HK-2 (cell line): Measurements from ENCODE around the gene ERBB4.
A peak's percentile ranks its signal among the peaks of the same experiment; 100 is the strongest.
"Not testable (repeated sequence)": the region's sequence is repeated elsewhere in the genome, so short reads cannot be mapped to it uniquely, and the experiment has no call there.

ENCODE experiments used
- DNase-seq: peaks from one replicate; pipeline ENCODE4 v3.0.0-alpha.2; 2018; ENCODE audit not compliant: unreplicated experiment

ERBB4 gene

DNA sequence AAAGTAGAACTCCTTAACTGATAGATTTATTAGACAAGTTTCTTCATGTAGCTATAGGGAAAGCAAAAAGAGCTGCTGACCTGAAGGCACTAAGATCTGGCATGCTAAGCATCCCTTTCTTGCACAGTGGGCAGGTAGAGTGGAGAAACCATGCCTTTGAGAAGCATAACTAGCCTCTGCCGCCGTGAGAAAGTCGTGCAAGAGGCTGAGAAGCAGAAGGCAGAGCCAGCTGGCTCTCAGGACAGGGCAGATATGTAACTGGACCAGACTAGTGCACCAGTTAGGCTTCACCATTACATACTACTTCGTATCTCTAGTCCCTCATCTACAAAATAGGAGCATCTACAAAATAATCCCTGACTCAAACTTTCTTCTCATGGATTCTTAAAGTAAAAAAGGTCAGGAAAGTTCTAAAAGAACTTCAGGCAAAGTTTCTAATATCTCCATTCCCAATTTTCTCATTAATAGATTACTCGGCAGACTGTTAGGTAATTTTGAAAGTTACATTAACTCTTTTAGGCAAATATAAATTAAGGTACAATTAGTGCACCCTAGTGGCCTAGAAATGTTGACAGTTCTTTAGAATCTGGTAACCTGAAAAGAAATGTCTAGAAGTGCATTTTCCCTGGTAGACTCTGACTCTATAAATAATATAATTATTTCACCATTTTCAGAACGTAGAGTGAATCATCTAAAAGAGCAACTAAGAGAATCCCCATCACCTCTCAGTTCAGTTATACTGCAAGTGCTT lies 10.3 kb downstream of the ERBB4 start:
- no peak for DNase-seq

DNA sequence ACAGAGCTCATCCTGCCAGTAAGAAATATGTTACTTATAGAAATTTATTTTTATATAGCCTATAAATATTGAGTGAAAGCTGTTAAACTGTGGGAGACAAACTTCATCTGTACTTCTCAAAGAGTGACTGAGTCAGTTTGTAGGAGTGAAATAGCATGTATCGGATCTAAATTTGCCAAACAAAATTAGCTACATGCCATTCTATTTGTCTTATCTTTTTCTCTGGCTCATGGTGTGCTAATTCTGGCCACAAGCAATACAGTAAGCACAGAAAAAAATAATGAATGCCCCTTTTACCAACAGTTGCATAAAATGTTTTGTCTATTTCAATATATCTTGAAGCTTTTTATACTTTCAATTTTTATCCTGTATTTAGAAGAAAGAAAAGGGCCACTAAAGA lies 12.5 kb downstream of the ERBB4 start:
- no peak for DNase-seq

DNA sequence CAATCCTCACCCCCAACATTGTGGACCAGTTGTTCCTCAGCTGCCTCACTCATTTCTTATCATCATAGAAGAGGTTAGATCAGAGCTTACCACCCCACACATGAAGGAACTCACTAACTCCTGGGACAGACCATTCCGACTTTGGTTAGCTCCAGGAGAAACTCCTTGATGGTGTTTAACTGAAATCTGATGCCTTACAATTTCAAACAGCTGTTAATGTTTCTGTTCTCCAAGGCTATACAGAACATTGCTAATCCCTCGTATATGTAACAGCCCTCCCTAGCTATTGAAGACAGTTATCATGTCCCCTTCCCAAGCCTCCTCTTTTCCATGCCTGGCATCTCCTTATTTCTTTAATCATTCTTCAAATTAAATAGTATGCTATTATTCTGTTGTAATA lies 14.8 kb downstream of the ERBB4 start:
- DNase-seq: no peak

DNA sequence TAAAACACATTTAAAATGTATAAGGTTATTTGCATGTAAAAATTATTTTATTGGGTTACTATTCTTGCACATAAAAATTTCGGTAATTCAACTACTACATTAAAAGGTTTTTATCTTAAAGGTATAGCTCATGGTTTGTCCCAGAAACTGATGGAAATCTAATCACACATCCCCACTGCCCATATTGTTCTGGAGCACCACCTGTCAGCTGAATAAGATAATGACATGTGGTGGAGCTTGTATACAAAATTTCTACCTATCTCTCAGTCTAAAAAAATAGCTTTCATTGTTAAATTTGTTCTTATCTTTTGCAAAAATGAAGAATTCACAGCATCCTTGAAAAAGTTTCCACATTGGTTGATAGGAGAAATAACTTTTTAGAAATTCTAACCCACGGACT lies 18.3 kb downstream of the ERBB4 start:
- no peak for DNase-seq

DNA sequence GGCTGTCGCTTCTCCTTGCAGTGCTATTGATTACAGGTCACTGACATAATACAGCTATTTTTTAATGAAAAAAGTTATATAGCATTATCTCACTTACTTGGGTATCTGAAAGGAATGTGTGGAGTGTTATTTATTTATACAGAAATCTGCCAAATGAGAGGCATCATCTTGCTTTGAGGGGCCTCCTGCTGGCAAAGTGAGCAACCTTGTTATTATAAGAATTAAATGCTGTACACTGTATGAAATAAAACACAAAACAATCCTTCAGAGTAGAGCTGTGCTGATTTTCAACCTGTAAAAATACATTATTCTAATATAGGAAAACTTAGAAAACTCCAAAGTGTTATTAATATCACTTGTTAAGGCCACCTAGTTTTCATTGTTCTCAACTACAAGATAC lies 20.9 kb downstream of the ERBB4 start:
- DNase-seq: no peak

DNA sequence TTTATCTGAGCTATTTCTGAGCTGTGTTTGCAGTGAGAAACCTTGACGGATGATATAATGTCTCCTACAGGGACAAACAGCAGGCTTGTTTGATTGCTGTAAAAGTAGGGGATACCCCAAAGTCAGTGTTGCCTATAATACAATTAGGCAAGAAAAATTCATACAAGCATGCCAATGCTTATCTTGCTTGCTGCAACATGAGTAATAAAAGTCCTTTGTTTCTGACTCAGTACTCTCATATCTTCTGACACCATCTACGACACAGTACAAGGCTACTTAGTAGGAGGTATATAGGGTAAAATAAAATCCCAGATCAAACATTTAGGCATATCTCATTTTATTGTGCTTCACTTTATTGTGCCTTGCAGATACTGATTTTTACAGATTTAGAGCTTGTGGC lies 33.0 kb downstream of the ERBB4 start:
- no peak for DNase-seq

DNA sequence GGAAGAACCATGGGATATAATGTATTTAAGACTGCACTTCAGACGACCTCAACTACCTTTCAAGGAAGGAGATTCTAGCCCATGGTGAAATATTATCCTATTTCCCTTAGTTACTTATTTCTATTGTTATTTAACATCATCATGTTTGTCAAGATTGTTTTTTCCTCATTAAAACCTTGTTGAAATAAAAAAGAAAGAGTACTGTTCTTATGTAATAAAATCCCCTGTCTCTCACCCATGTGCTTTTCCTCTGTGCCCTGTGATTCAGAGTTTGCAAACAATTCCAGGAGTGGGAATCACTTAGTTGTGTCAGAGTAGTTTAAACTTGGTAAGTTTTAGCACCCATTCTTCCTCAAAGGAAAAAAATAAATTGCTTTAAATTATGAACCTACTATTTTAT lies 43.6 kb downstream of the ERBB4 start:
- DNase-seq: no peak

DNA sequence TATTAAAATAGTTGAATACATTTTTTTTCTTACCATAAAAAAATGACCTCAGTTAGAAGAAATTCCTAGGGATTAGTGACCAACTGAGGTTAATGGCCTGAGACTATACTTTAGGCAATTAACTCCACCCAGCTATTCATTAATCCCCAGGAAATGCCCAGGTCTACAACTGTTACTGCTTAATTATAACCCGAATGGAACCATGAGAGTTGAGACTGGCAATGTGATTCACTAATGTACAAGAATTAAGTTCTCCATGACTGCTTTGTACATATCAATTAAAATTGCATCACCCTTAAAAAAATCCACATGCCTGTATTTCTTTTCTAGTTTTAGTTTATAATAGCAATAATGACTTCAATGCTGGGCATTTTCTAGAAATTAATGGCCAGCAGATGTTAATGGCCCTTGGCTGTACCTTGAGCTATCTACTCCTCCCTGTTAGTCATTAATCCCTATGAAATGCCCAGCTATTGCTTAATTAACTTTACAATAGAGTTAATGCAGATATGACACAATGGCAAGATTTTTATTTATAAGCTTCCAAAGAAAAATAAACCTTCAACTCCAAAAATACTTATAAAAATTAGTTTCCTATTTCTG lies 44.1 kb downstream of the ERBB4 start:
- no peak for DNase-seq

DNA sequence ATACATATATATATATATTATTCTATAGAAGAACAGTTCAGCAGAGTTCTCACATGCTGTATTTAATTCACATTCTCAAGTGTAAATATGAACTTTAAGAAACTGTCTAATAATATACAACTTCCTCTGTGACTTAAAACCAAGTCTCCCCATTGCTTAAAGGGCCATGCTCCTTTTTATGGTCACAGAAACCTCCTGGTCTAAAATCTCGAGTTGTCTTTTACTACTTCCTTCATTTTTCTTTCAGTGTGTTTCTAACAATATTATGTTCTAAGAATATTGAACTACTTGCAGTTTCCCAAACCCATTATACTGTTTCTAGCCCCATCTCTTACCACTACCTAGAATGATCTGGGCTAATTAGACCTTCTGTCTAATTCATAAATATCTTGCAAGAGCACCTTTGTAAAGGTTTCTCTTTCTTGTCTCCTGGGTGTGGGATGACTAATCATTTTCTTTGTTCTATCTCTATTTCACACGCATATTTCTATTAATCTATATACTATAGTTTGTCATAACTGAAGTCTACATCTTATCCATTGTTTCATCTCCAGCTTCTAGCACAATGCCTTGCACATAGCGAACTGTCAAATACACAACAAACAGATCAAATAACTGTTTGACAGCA lies 48.8 kb downstream of the ERBB4 start:
- no peak for DNase-seq

DNA sequence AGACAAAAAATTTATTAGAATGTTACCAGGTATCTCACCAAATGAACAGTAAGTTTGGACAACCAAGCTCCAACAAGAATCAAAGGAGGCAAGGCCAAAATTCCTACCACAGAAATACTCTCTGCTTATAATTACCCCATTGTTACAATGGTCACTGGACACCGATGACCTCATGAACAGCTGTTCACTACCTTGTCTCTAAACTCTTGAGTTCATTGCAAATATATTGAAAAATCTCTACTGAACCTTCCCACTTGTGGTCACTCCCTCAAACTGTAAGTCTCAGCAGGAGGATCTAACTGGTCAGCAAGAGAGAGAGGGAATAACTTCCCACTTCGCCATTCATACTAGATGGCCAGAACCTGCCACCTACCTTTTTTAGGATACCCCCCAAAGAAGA lies 50.0 kb downstream of the ERBB4 start:
- no peak for DNase-seq

DNA sequence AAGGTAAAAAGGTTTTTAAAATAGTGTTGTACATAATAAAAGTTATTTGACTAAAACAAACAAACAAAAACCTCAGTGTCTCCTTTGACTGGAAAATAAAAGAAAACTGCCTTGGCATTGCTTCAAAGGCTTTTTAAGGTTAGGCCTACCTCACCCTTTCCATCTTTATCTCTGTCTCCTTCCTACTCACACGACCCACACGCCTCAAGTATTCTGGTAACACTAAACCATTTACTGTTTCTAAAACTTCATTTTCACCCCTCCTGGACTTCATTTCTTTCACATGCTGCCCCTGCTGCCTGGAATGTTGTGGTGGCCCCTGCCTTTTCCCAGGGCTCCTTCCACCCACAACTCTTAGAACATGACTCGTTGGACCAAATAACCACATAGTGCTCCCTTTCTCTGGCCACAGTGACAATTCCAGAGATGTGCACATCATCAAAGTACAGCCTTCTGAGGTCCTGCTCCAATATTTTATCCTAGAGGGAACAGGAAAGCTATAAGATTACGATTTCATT lies 54.0 kb downstream of the ERBB4 start:
- DNase-seq: peak; percentile 13

DNA sequence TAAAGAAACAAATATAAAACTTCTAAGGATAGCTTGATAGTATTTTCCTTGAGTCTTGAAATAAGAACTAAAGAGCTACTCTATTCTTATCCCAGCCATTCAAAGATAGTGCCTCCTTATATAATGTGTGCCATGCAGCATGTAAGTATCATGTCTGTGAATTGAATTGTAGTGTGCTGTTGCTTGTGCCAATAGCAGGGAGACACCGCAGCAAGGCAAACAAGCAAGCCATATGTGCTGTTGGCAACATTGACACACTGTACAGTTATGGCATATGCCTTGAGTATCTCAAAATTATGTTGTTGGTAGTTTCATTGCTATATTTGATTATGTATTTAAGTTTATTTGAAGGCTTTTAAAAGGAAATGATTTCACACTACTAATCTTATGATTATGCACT lies 58.2 kb downstream of the ERBB4 start:
- DNase-seq: no peak

DNA sequence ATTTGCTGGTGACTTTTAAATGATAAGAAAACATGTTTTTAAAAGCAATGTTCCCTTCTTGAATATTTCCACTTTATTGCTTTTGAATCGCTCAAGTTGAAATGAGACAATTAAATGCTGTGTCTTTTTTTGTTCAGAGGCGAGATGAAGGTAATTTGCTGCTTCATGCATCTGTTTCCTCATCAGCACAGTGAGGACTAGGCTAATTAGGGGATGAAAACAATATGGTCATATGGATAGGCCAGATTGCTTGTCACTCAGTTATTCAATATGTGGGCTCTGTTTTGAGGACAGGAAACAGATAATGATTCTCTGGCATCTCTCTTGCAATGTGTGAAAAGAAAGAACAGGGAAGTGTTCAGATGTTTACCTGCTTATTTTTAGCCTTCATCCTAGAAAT lies 61.0 kb downstream of the ERBB4 start:
- DNase-seq: no peak

DNA sequence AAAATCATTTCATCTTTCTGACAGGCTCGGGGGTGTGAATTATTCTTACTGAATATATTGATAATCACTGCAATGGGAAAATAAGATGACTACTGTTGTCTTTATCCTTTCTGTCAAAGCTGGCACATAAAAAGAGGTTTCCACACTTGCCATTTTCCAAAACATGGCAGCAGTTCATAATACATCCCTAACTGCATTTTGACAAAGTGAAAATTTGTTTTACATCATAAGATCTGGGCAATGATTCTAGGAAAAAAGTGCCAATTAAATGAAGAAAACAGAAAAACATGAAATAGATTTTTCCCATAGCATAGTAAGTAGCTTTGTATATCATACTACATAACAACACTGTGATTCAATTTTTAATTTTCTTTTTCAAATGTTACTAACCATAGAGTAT lies 65.4 kb downstream of the ERBB4 start:
- no peak for DNase-seq

DNA sequence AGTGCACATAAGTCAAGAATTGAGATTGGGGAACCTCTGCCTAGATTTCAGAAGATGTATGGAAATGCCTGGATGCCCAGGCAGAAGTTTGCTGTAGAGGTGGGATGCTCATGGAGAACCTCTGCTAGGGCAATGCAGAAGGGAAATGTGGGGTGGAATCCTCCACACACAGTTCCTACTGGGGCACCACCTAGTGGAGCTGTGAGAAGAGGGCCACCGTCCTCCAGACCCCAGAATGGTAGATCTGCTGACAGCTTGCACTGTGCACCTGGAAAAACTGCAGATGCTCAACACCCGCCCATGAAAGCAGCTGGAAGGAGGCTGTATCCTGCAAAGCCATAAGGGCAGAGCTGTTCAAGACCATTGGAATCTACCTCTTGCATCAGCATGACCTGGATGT lies 71.1 kb downstream of the ERBB4 start:
- DNase-seq: not testable (repeated sequence)

DNA sequence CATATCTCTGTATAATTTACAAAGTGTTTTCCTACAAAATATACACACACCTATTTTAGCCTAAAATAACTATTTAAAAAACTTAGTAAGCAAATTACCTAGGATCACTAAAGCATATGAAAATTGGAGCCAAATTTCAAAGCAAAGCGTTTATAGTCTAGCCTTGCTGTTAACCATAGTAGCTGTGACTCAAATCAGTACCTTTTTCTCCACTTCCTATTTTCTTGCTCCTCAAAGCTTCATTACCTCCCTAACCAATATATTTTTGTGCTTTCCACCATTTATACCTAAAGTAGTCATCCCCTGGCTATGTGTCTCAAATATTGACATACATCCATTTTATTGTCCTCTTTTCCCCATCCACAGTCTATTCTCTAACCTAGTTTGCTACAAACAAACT lies 73.1 kb downstream of the ERBB4 start:
- no peak for DNase-seq

DNA sequence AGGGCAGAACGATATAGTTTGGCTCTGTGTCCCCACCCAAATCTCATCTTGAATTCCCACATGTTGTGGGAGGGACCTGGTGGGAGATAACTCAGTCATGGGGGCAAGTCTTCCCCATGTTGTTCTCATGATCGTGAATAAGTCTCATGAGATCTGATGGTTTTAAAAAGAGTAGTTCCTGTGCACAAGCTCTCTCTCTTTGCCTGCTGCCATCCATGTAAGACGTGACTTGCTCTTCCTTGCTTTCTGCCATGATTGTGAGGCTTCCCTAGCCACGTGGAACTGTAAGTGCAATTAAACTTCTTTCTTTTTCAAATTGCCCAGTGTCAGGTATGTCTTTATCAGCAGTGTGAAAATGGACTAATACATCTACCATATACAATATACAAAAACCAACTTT lies 76.9 kb downstream of the ERBB4 start:
- not testable (repeated sequence) for DNase-seq

DNA sequence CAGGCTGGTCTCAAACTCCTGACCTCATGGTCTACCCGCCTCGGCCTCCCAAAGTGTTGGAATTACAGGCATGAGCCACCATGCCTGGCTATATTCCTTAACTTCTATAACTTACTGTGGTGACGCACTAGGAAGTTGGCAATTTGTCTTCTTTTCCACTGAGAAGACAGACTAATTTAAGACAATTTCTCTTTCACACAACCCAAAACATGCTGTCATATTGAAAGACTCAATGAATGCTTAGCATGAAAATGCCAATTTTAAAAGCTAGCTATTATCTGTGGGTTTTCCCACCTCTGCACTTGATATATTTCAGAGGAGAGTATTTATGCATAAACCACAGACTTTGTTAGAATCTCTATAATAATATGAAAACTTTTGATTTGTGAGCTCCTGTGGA lies 84.5 kb downstream of the ERBB4 start:
- no peak for DNase-seq

DNA sequence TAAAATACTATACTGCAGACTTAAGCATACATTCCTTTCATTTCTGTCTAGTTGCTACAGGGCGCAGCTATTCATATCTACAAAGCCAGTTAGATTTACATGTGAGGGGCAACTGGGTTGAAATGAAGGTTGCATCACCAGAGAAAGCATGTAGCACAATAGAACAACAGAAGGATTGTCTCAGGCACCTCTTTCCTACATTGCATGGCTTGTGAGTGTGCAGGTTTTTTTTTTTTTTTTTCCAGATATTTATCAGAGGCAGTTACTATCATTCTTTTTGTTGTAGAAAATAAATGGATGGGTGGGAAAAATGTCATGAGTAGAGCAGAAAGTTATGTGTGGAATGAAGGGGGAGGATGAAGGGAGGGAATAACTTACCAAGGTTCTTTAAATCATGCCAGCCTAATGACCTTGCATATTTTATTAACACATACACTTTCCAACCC lies 86.8 kb downstream of the ERBB4 start:
- DNase-seq: peak; percentile 20

DNA sequence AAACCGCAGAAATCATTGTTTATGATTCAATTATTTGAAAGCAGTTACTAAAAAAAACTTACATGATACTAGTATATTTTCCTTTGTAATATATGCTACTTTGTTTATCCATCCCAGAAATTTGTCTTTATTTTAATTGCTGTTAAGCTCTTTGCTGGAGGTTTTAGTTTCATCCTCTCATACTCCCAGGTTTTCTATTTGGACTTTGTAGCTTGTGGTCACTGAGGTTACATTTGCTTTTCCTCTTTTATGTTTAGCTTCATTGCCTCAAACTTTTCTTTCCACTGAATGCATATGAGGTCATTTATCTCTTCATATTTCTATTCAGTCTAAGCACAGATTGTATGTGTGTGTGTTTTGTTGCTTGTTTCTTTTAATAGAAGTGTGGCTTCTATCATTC lies 89.9 kb downstream of the ERBB4 start:
- DNase-seq: no peak

DNA sequence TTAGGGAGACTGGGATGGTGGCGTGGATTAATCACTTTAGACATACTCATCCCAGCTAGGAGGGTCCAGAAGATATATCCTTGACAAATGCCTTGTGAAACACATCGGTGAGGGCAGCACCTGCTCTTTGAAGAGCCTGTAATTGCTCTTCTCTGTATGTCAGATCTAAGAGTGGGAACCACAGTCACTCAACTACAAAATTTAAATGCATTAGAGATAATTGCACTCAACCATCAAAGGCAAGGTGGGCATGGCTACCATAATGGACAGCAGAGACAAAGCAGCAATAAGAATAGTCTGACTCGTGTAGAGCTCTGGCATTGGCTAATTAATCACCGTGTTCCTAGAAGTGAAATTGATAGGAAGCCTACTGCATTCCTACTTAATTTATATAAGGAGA lies 96.8 kb downstream of the ERBB4 start:
- no peak for DNase-seq

DNA sequence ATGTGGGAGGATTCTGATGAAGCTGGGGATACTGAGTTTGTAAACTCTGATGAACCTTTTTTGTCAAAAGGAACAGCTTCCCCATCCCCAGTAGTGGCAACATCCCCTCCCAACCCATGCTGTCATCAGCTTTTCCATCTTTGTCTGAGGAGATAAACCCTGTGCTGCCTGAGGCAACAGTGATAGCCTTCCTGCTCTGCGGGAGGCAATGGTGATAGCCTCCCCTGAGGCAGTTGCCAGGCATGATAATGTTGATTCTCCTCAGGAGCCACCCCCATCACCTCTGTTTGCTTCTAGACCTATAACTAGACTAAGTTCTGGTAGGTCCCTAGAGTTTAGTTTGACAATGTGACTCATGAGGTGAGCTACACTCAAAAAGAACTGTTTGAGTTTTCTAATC lies 97.5 kb downstream of the ERBB4 start:
- DNase-seq: no peak
